Breast epithelium (tissue), 4 donors: ENCODE measurements around the gene NKX6-2. TPM values are rescaled to one million over a fixed set of nuclear protein-coding genes. Genes with fewer than 3 reads are reported as not detected.

Source experiments
- DNase-seq, 2 donors: peaks; one replicate each; pipeline ENCODE4 v3.0.0-alpha.2; 2019; ENCODE audit warnings: low spot score in 2 of 2
- H3K27ac ChIP-seq, 2 donors: fragments of 200-600 bp; sonication (generic) in 1 of 2; one replicate each; pipeline ENCODE4 v1.5.1; 2016 to 2019; ENCODE audit warnings: mild to moderate bottlenecking in 1 of 2
- H3K27me3 ChIP-seq, 2 donors: fragments of 200-600 bp; sonication (generic) in 1 of 2; one replicate each; pipeline versions ENCODE4 v1.5.1 to v1.6.0; 2017 to 2019; ENCODE audit warnings: control low read depth in 1 of 2, mild to moderate bottlenecking in 1 of 2
- H3K36me3 ChIP-seq: fragments of 200-600 bp; one replicate; pipeline ENCODE4 v1.5.1; 2019
- H3K4me1 ChIP-seq, 2 donors: fragments of 200-600 bp; sonication (generic); one replicate each; pipeline ENCODE4 v1.5.1; 2016 to 2019; ENCODE audit warnings: control low read depth in 1 of 2
- H3K4me3 ChIP-seq, 3 donors: fragments of 200-600 bp; sonication (generic); 1 replicate in 2 of 3; 2 replicates in 1 of 3; pipeline ENCODE4 v1.5.1; 2016 to 2019; ENCODE audit warnings: mild to moderate bottlenecking in 3 of 3, moderate library complexity in 2 of 3
- H3K9me3 ChIP-seq, 2 donors: fragments of 200-600 bp; sonication (generic) in 1 of 2; one replicate each; pipeline ENCODE4 v1.5.1; 2016 to 2019; ENCODE audit warnings: control low read depth in 1 of 2
- CTCF ChIP-seq, 3 donors: fragments of 450-650 bp; IDR thresholded peaks; one replicate each; pipeline ENCODE4 v1.5.1; 2016 to 2017; ENCODE audit warnings: antibody characterized with exemption in 3 of 3, mild to moderate bottlenecking in 3 of 3, moderate library complexity in 3 of 3
- POLR2A ChIP-seq: fragments of 450-650 bp; IDR thresholded peaks from one replicate; pipeline ENCODE4 v1.6.1; 2016; ENCODE audit warnings: antibody characterized with exemption, mild to moderate bottlenecking, moderate library complexity
- POLR2AphosphoS5 ChIP-seq, 3 donors: sonication (generic); formaldehyde crosslinking; IDR thresholded peaks; one replicate each; pipeline ENCODE4 v1.6.1; 2017; ENCODE audit warnings: antibody characterized with exemption in 3 of 3
- intact Hi-C: fragments of 100-400 bp; cut with DNase I; formaldehyde crosslinking; loops from one replicate; pipeline ENCODE4 v1.15.1; 2023; ENCODE audit warnings: low total_unique reads
- total RNA-seq, 3 donors: library from RNA; depleted of rRNA; stranded (reverse); fragments of >200 nt; gene quantifications; one replicate each; pipeline ENCODE4 v1.1.0, GENCODE V29; 2016

NKX6-2 gene
- total RNA-seq, 3 donors from 2014 or later: not detected

- H3K9me3 ChIP-seq: no peaks in the 10 kb centered on the region
- peaks cover 0 to 87% of the 10 kb centered on the region in 2 donors for H3K27me3 ChIP-seq
- no peak overlapping the region for H3K27ac ChIP-seq
- no peaks in the 10 kb centered on the region for H3K36me3 ChIP-seq
- intact Hi-C loops: no loop called here
- no peak overlapping the region for H3K4me3 ChIP-seq
- DNase-seq: no peak
- no peak for TF ChIP-seq CTCF (IDR thresholded peaks at IDR 0.05)
- TF ChIP-seq POLR2AphosphoS5 (IDR thresholded peaks at IDR 0.05): no peak
- TF ChIP-seq POLR2A: no peak
- no peaks in the 10 kb centered on the region for H3K4me1 ChIP-seq
Observed at GRCh38 chr10:132812520-132812919, 26.6 kb upstream of the NKX6-2 start.

- TF ChIP-seq POLR2A (no peak), CTCF (IDR thresholded peaks at IDR 0.05) (no peak), POLR2AphosphoS5 (IDR thresholded peaks at IDR 0.05) (no peak)
- no peak overlapping the region for H3K4me3 ChIP-seq
- intact Hi-C loops: no loop called here
- H3K9me3 ChIP-seq: no peaks in the 10 kb centered on the region
- no peaks in the 10 kb centered on the region for H3K4me1 ChIP-seq
- no peak for DNase-seq
- no peaks in the 10 kb centered on the region for H3K36me3 ChIP-seq
- H3K27ac ChIP-seq: no peak overlapping the region
- peaks cover 0 to 86% of the 10 kb centered on the region in 2 donors for H3K27me3 ChIP-seq
Observed at GRCh38 chr10:132811891-132812481, 26.0 kb upstream of the NKX6-2 start.

- Histone ChIP-seq H3K27ac (no peak overlapping the region), H3K4me3 (no peak overlapping the region), H3K9me3 (no peaks in the 10 kb centered on the region), H3K27me3 (peaks cover 0 to 86% of the 10 kb centered on the region in 2 donors), H3K4me1 (no peaks in the 10 kb centered on the region), H3K36me3 (no peaks in the 10 kb centered on the region)
- TF ChIP-seq POLR2A (no peak), CTCF (IDR thresholded peaks at IDR 0.05) (no peak), POLR2AphosphoS5 (IDR thresholded peaks at IDR 0.05) (no peak)
- no peak for DNase-seq
- intact Hi-C loops: no loop called here
Observed at GRCh38 chr10:132810807-132811700, 25.1 kb upstream of the NKX6-2 start.

GRCh38 chr10:132810141-132810806, 24.3 kb upstream of the NKX6-2 start:
- peaks cover 0 to 79% of the 10 kb centered on the region in 2 donors for H3K27me3 ChIP-seq
- no peak overlapping the region for H3K27ac ChIP-seq
- no peaks in the 10 kb centered on the region for H3K9me3 ChIP-seq
- TF ChIP-seq CTCF (IDR thresholded peaks at IDR 0.05) (no peak), POLR2A (no peak), POLR2AphosphoS5 (IDR thresholded peaks at IDR 0.05) (no peak)
- intact Hi-C loops: no loop called here
- H3K4me3 ChIP-seq: no peak overlapping the region
- no peaks in the 10 kb centered on the region for H3K4me1 ChIP-seq
- no peaks in the 10 kb centered on the region for H3K36me3 ChIP-seq
- DNase-seq: no peak
